Peyer's patch (tissue), 4 donors: Measurements from ENCODE around the gene PHACTR1. TPM values are rescaled to one million over a fixed set of nuclear protein-coding genes. Genes with fewer than 3 reads are reported as not detected.

ENCODE experiments used
- DNase-seq, 3 donors: peaks; one replicate each; pipeline ENCODE4 v3.0.0-alpha.2; 2017 to 2019
- H3K27ac ChIP-seq, 4 donors: fragments of 200-600 bp; sonication (generic); one replicate each; pipeline ENCODE4 v1.5.1; 2016 to 2019
- H3K27me3 ChIP-seq, 2 donors: fragments of 200-600 bp; sonication (generic); one replicate each; pipeline ENCODE4 v1.5.1; 2019
- H3K36me3 ChIP-seq, 3 donors: fragments of 200-600 bp; sonication (generic); one replicate each; pipeline ENCODE4 v1.5.1; 2016 to 2019
- H3K4me1 ChIP-seq, 4 donors: fragments of 200-600 bp; sonication (generic); one replicate each; pipeline ENCODE4 v1.5.1; 2016 to 2019
- H3K4me3 ChIP-seq, 4 donors: fragments of 200-600 bp; sonication (generic); 1 replicate in 3 of 4; 2 replicates in 1 of 4; pipeline ENCODE4 v1.5.1; 2016 to 2019; ENCODE audit warnings: mild to moderate bottlenecking in 1 of 4
- H3K9me3 ChIP-seq, 4 donors: fragments of 200-600 bp; sonication (generic); one replicate each; pipeline ENCODE4 v1.5.1; 2016 to 2019; ENCODE audit warnings: mild to moderate bottlenecking in 1 of 4
- CTCF ChIP-seq, 6 experiments: fragments of 450-650 bp in 4 of 6; fragments of 200-600 bp in 2 of 6; sonication (generic) in 1 of 6; IDR thresholded peaks; one replicate each; pipeline ENCODE4 v1.5.1; 2017 to 2019; ENCODE audit warnings: antibody characterized with exemption in 6 of 6, mild to moderate bottlenecking in 3 of 6, moderate library complexity in 1 of 6
- POLR2A ChIP-seq, 2 donors: fragments of 450-650 bp; IDR thresholded peaks; one replicate each; pipeline ENCODE4 v1.5.1; 2017; ENCODE audit warnings: antibody characterized with exemption in 2 of 2, mild to moderate bottlenecking in 2 of 2, moderate library complexity in 2 of 2
- total RNA-seq, 4 donors: library from RNA; depleted of rRNA; stranded (reverse); fragments of >200 nt; gene quantifications; one replicate each; pipeline ENCODE4 v1.1.0, GENCODE V29; 2016

Gene PHACTR1
- total RNA-seq, 4 donors from 2014 or later: 0.35 to 19.0 (median 1.7) TPM

- Histone ChIP-seq H3K4me3 (no peak overlapping the region), H3K4me1 (no peaks in the 10 kb centered on the region), H3K36me3 (no peaks in the 10 kb centered on the region), H3K27me3 (no peaks in the 10 kb centered on the region), H3K9me3 (no peaks in the 10 kb centered on the region), H3K27ac (no peak overlapping the region)
- TF ChIP-seq POLR2A (IDR thresholded peaks at IDR 0.05): no peak
- TF ChIP-seq CTCF (IDR thresholded peaks at IDR 0.05): peak in 5 of 6 experiments; percentile 2 to 43 (median 35)
- no peak for DNase-seq
Measured at GRCh38 chr6:12844284-12845223, 128.0 kb downstream of the PHACTR1 start.

- no peak for DNase-seq
Measured at GRCh38 chr6:12845224-12846004, 128.8 kb downstream of the PHACTR1 start.

GRCh38 chr6:12848964-12849808 lies 132.6 kb downstream of the PHACTR1 start:
- DNase-seq: no peak
- no peaks in the 10 kb centered on the region for H3K36me3 ChIP-seq
- H3K27ac ChIP-seq: no peak overlapping the region
- no peaks in the 10 kb centered on the region for H3K4me1 ChIP-seq
- no peaks in the 10 kb centered on the region for H3K9me3 ChIP-seq
- H3K4me3 ChIP-seq: no peak overlapping the region
- no peak for TF ChIP-seq POLR2A (IDR thresholded peaks at IDR 0.05)
- TF ChIP-seq CTCF (IDR thresholded peaks at IDR 0.05): no peak
- H3K27me3 ChIP-seq: no peaks in the 10 kb centered on the region

More at GRCh38 chr6:12845224-12846004, 128.8 kb downstream of the PHACTR1 start:
- Histone ChIP-seq H3K9me3 (no peaks in the 10 kb centered on the region), H3K4me1 (no peaks in the 10 kb centered on the region), H3K4me3 (no peak overlapping the region), H3K27ac (no peak overlapping the region), H3K36me3 (no peaks in the 10 kb centered on the region), H3K27me3 (no peaks in the 10 kb centered on the region)
- TF ChIP-seq POLR2A (IDR thresholded peaks at IDR 0.05): no peak
- TF ChIP-seq CTCF (IDR thresholded peaks at IDR 0.05): no peak

- no peaks in the 10 kb centered on the region for H3K36me3 ChIP-seq
- H3K4me3 ChIP-seq: no peak overlapping the region
- H3K27ac ChIP-seq: no peak overlapping the region
- no peak for DNase-seq
- no peaks in the 10 kb centered on the region for H3K27me3 ChIP-seq
- no peaks in the 10 kb centered on the region for H3K9me3 ChIP-seq
- H3K4me1 ChIP-seq: no peaks in the 10 kb centered on the region
- TF ChIP-seq CTCF (IDR thresholded peaks at IDR 0.05) (no peak), POLR2A (IDR thresholded peaks at IDR 0.05) (no peak)
Measured at GRCh38 chr6:12849809-12850198, 133.2 kb downstream of the PHACTR1 start.

GRCh38 chr6:12851123-12851695 lies 134.6 kb downstream of the PHACTR1 start:
- no peak for TF ChIP-seq CTCF (IDR thresholded peaks at IDR 0.05)
- Histone ChIP-seq H3K4me3 (no peak overlapping the region), H3K4me1 (no peaks in the 10 kb centered on the region), H3K36me3 (no peaks in the 10 kb centered on the region), H3K9me3 (no peaks in the 10 kb centered on the region), H3K27me3 (no peaks in the 10 kb centered on the region), H3K27ac (no peak overlapping the region)
- no peak for DNase-seq
